OCI-LY7 (cell line): ENCODE data around the gene KDM4B. TPM values are rescaled to one million over a fixed set of nuclear protein-coding genes. Genes with fewer than 3 reads are reported as not detected.

ENCODE experiments used
- BruUV-seq: library from RNA; stranded (reverse); fragments of 400-500 nt; replicated peaks from 2 replicates; lab custom pipeline; 2021; lab: Mats Ljungman, UMichigan
- CTCF ChIA-PET: fragments of 300-600 bp; sonication (Branson Sonifier 250); formaldehyde crosslinking; loops from one replicate; lab custom pipeline; 2022; ENCODE audit warnings: antibody characterized with exemption; ENCODE audit not compliant: unreplicated experiment; lab: Charles Lee
- POLR2A ChIA-PET: fragments of 300-600 bp; sonication (Branson Sonifier 250); formaldehyde crosslinking; loops from one replicate; lab custom pipeline; 2022; ENCODE audit warnings: antibody characterized with exemption; lab: Charles Lee
- DNase-seq: peaks from one replicate; pipeline ENCODE4 v3.0.0-alpha.2; 2015; ENCODE audit warnings: low spot score
- H2AFZ ChIP-seq: fragments of 200-600 bp; sonication (generic), shearing (Covaris generic); 2 replicates; pipeline ENCODE4 v1.6.1; 2014; ENCODE audit warnings: mild to moderate bottlenecking, antibody characterized with exemption, low read length, moderate library complexity
- H3K27ac ChIP-seq: fragments of 200-600 bp; sonication (generic); 2 replicates; pipeline ENCODE4 v1.5.1; 2014; ENCODE audit warnings: mixed run types, low read depth, mild to moderate bottlenecking, moderate library complexity, low read length, inconsistent platforms; ENCODE audit not compliant: poor library complexity, severe bottlenecking
- H3K36me3 ChIP-seq: fragments of 200-600 bp; sonication (generic); 2 replicates; pipeline ENCODE4 v1.6.1; 2014; ENCODE audit warnings: mild to moderate bottlenecking, antibody characterized with exemption, low read length, moderate library complexity, mixed read lengths; ENCODE audit not compliant: insufficient read depth
- H3K4me1 ChIP-seq: fragments of 200-600 bp; sonication (generic); 2 replicates; pipeline ENCODE4 v1.5.1; 2014; ENCODE audit warnings: mild to moderate bottlenecking, low read length; ENCODE audit not compliant: insufficient read depth, poor library complexity, severe bottlenecking
- H3K4me2 ChIP-seq: fragments of 200-600 bp; sonication (generic); 2 replicates; pipeline ENCODE4 v1.6.1; 2014; ENCODE audit warnings: mild to moderate bottlenecking, low read length
- H3K4me3 ChIP-seq: fragments of 200-600 bp; sonication (generic); 2 replicates; pipeline ENCODE4 v1.5.1; 2014; ENCODE audit warnings: mild to moderate bottlenecking, low read depth, low read length; ENCODE audit not compliant: poor library complexity, severe bottlenecking
- H3K79me2 ChIP-seq: fragments of 200-600 bp; sonication (generic); 2 replicates; pipeline ENCODE4 v1.6.1; 2016; ENCODE audit warnings: low read depth, mild to moderate bottlenecking, low read length, moderate library complexity, mixed read lengths; ENCODE audit not compliant: insufficient read depth
- H3K9me2 ChIP-seq: fragments of 200-600 bp; sonication (generic); 2 replicates; pipeline ENCODE4 v1.6.1; 2016; ENCODE audit warnings: mild to moderate bottlenecking, low read length, mixed read lengths; ENCODE audit not compliant: insufficient read depth
- H3K9me3 ChIP-seq: fragments of 200-600 bp; sonication (generic); 2 replicates; pipeline ENCODE4 v1.6.1; 2014; ENCODE audit warnings: mild to moderate bottlenecking, mixed run types, low read length, mixed read lengths
- H4K20me1 ChIP-seq: fragments of 200-600 bp; sonication (generic); 2 replicates; pipeline ENCODE4 v1.6.1; 2014; ENCODE audit warnings: mild to moderate bottlenecking, antibody characterized with exemption, low read length, moderate library complexity, mixed read lengths; ENCODE audit not compliant: insufficient read depth
- EZH2phosphoT487 ChIP-seq: fragments of 200-600 bp; sonication (generic); IDR thresholded peaks from 2 replicates; pipeline ENCODE4 v1.6.1; 2018; ENCODE audit warnings: low read depth, borderline replicate concordance, mild to moderate bottlenecking, mixed run types, antibody characterized with exemption, low read length, moderate library complexity, mixed read lengths
- intact Hi-C: fragments of 100-400 bp; cut with micrococcal nuclease; formaldehyde crosslinking; loops from one replicate; pipeline ENCODE4 v1.10.0; 2022; ENCODE audit not compliant: unreplicated experiment
- total RNA-seq, 2 experiments: library from RNA; depleted of rRNA in 1 of 2; stranded (reverse); fragments of >200 nt in 1 of 2; shearing (Covaris generic) in 1 of 2; gene quantifications; 2 replicates each; pipeline ENCODE4 v1.2.3, GENCODE V29; 2014 to 2022
- TF ChIP-seq, protein P1 (sequence below): fragments of 200-600 bp; sonication (generic); conservative IDR thresholded peaks from 2 replicates; pipeline ENCODE4 v1.5.1; 2014; ENCODE audit warnings: mild to moderate bottlenecking, antibody characterized with exemption, low read length, moderate library complexity, mixed read lengths

KDM4B gene
- total RNA-seq, 2 experiments from 2014 or later: 24.3 to 44.2 TPM

DNA sequence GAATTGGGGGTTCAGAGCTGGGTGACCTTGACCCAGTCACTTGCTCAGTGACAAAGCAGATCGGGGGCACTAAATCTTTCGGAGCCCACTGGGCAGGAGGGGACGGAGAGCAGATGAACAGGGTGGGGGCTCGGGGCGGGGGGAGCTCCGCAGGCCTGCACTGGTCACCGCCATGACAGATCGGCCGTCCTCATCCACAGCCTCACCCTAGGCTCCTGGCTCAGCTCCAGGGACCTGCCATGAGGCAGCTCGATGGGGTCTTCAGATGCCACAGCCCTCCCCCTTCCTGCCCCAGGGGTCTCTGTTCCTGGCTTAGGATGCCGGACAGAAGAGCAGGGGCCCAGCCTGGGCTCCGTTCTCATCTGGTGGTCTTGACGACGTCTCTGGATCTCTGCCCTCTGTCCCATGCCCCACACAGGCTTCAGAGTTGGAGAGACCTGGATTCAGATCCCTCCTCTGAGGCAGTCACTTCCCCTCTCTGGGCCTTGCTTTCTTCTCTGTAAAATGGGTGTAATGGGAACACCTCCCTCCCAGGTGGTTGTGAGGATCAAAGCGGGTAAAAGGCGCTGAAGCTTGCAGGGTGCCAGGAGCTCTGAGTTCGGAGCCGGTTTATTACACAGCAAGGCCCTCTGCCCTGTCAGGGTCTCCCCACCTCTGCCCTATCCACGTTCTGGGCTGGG is 3.0 kb downstream of the KDM4B start:
- peaks cover 9% of the 10 kb centered on the region; the same call in 1 of the 2 replicates for H3K79me2 ChIP-seq
- POLR2A ChIA-PET: interaction anchor here (0.5 to 0.7 kb wide), 2 partner anchors 14 to 32 kb away, joined by 3 to 4 read pairs; no protein-coding TSS in a partner anchor
- H3K9me3 ChIP-seq: no peaks in the 10 kb centered on the region
- TF ChIP-seq EZH2phosphoT487: no peak
- TF ChIP-seq, protein P1, sequence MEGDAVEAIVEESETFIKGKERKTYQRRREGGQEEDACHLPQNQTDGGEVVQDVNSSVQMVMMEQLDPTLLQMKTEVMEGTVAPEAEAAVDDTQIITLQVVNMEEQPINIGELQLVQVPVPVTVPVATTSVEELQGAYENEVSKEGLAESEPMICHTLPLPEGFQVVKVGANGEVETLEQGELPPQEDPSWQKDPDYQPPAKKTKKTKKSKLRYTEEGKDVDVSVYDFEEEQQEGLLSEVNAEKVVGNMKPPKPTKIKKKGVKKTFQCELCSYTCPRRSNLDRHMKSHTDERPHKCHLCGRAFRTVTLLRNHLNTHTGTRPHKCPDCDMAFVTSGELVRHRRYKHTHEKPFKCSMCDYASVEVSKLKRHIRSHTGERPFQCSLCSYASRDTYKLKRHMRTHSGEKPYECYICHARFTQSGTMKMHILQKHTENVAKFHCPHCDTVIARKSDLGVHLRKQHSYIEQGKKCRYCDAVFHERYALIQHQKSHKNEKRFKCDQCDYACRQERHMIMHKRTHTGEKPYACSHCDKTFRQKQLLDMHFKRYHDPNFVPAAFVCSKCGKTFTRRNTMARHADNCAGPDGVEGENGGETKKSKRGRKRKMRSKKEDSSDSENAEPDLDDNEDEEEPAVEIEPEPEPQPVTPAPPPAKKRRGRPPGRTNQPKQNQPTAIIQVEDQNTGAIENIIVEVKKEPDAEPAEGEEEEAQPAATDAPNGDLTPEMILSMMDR: no peak
- peaks cover 29% of the 10 kb centered on the region for H3K4me1 ChIP-seq
- H3K4me2 ChIP-seq: peak overlapping the region; percentile 100
- H3K36me3 ChIP-seq: no peaks in the 10 kb centered on the region
- DNase-seq: no peak
- H3K27ac ChIP-seq: no peak overlapping the region
- intact Hi-C loops: no loop called here
- no TSS peak for BruUV-seq
- no peaks in the 10 kb centered on the region for H4K20me1 ChIP-seq
- CTCF ChIA-PET: no interaction called here
- no peak overlapping the region for H3K4me3 ChIP-seq
- H2AFZ ChIP-seq: no peak overlapping the region
- no peaks in the 10 kb centered on the region for H3K9me2 ChIP-seq

DNA sequence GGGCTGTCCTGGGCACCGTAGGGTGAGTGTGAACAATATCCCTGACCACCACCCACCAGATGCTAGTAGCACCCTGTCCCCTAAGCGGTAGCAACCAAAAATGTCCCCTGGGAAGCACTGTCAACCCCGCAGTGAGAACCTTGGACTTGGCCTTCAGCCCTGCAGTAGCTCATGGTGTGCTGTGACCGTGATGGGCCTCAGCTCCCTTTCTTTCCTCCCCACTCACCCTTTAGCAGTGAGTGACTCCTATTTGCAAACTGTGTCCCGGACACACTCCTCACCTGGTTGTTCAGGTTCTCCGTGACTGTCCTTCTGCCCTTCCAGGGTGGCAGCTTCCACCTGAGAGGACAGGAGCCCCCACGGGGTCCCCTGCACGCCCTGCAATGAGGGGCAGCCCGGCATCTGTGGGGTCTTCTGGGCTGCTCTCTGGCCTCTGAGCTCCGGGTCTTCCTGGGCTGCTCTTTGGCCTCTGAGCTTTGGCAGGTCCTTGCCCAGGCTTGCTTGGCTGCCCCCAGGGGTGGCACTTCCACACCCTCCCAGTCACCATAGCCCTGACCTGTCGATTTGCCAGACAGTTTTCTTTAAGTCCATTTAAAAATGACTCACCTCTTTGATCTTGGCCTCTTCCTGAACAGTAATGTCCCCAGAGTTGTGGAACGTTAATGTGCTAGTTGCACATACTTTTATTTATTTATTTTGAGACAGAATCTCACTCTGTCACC is 3.8 kb downstream of the KDM4B start:
- Histone ChIP-seq H3K4me1 (peaks cover 28% of the 10 kb centered on the region), H3K27ac (no peak overlapping the region), H3K9me3 (no peaks in the 10 kb centered on the region), H3K79me2 (peaks cover 9% of the 10 kb centered on the region; the same call in 1 of the 2 replicates), H3K4me2 (no peak overlapping the region), H2AFZ (no peak overlapping the region), H4K20me1 (no peaks in the 10 kb centered on the region), H3K4me3 (no peak overlapping the region), H3K36me3 (peaks cover 5% of the 10 kb centered on the region; the same call in 1 of the 2 replicates), H3K9me2 (no peaks in the 10 kb centered on the region)
- DNase-seq: no peak
- no TSS peak for BruUV-seq
- CTCF ChIA-PET: no interaction called here
- POLR2A ChIA-PET: interaction anchor here (0.5 kb wide), 1 partner anchor 33 kb away, joined by 4 read pairs; no protein-coding TSS in a partner anchor
- intact Hi-C loops: no loop called here
- TF ChIP-seq, protein P1: no peak
- no peak for TF ChIP-seq EZH2phosphoT487
